Lower leg skin (tissue), 4 donors: Measurements from ENCODE around the gene DNAL1. TPM values are rescaled to one million over a fixed set of nuclear protein-coding genes. Genes with fewer than 3 reads are reported as not detected.

Source experiments
- DNase-seq, 2 donors: peaks; one replicate each; pipeline ENCODE4 v3.0.0-alpha.2; 2019; ENCODE audit warnings: low spot score in 2 of 2
- H3K4me3 ChIP-seq: fragments of 200-600 bp; sonication (generic); 2 replicates; pipeline ENCODE4 v1.5.1; 2017; ENCODE audit warnings: mild to moderate bottlenecking, low read depth; ENCODE audit not compliant: poor library complexity, severe bottlenecking
- CTCF ChIP-seq, 3 donors: fragments of 450-650 bp; IDR thresholded peaks; one replicate each; pipeline ENCODE4 v1.5.1; 2016; ENCODE audit warnings: antibody characterized with exemption in 3 of 3, mild to moderate bottlenecking in 3 of 3, moderate library complexity in 2 of 3
- POLR2A ChIP-seq, 2 donors: fragments of 450-650 bp; IDR thresholded peaks; one replicate each; pipeline ENCODE4 v1.6.1; 2016 to 2017; ENCODE audit warnings: antibody characterized with exemption in 2 of 2, mild to moderate bottlenecking in 1 of 2, moderate library complexity in 1 of 2
- WGBS, 2 donors: methylation state at CpG; one replicate each; pipeline ENCODE4 v1.1.5; 2018; 5-methylcytosine and 5-hydroxymethylcytosine counted together
- intact Hi-C: fragments of 100-400 bp; cut with DNase I; formaldehyde crosslinking; loops from one replicate; pipeline ENCODE4 v1.15.0; 2023; ENCODE audit warnings: low total_unique reads
- total RNA-seq, 4 donors: library from RNA; depleted of rRNA; stranded (reverse); fragments of >200 nt; gene quantifications; one replicate each; pipeline ENCODE4 v1.1.0, GENCODE V29; 2016

DNAL1 gene
- total RNA-seq, 4 donors from 2014 or later = 1.3 to 5.4 (median 3.1) TPM

GRCh38 chr14:73678698-73679097 is 33.9 kb downstream of the DNAL1 start:
- WGBS, 2 donors = 97 to 98% methylated on average over 4 of the region's 4 CpGs
- no peak for DNase-seq
- intact Hi-C loops = no loop called here
- no peak overlapping the region for H3K4me3 ChIP-seq
- TF ChIP-seq POLR2A (IDR thresholded peaks at IDR 0.05) (no peak), CTCF (IDR thresholded peaks at IDR 0.05) (no peak)

GRCh38 chr14:73680821-73681220 is 36.0 kb downstream of the DNAL1 start:
- intact Hi-C loops = no loop called here
- no peak overlapping the region for H3K4me3 ChIP-seq
- 91 to 97% methylated on average over 5 of the region's 5 CpGs for WGBS, 2 donors
- no peak for DNase-seq
- no peak for TF ChIP-seq POLR2A (IDR thresholded peaks at IDR 0.05)
- no peak for TF ChIP-seq CTCF (IDR thresholded peaks at IDR 0.05)

- TF ChIP-seq POLR2A (IDR thresholded peaks at IDR 0.05) = no peak
- TF ChIP-seq CTCF (IDR thresholded peaks at IDR 0.05) = no peak
- WGBS, 2 donors = 95 to 96% methylated on average over 5 of the region's 5 CpGs
- no peak overlapping the region for H3K4me3 ChIP-seq
- DNase-seq = no peak
- intact Hi-C loops = no loop called here
These were observed 39.8 kb downstream of the DNAL1 start for GRCh38 chr14:73684627-73685026.

GRCh38 chr14:73685328-73685727 is 40.5 kb downstream of the DNAL1 start:
- DNase-seq = no peak
- no peak overlapping the region for H3K4me3 ChIP-seq
- 85 to 91% methylated on average over 9 of the region's 9 CpGs for WGBS, 2 donors
- intact Hi-C loops = no loop called here
- TF ChIP-seq POLR2A (IDR thresholded peaks at IDR 0.05) (no peak), CTCF (IDR thresholded peaks at IDR 0.05) (no peak)

GRCh38 chr14:73686901-73687300 is 42.1 kb downstream of the DNAL1 start:
- TF ChIP-seq POLR2A (IDR thresholded peaks at IDR 0.05) (no peak), CTCF (IDR thresholded peaks at IDR 0.05) (no peak)
- 90 to 95% methylated on average over 3 of the region's 3 CpGs for WGBS, 2 donors
- no peak for DNase-seq
- intact Hi-C loops = no loop called here
- H3K4me3 ChIP-seq = no peak overlapping the region

GRCh38 chr14:73694083-73694482 is 49.3 kb downstream of the DNAL1 start:
- intact Hi-C loops = no loop called here
- WGBS, 2 donors = 92 to 97% methylated on average over 2 of the region's 2 CpGs
- DNase-seq = no peak
- TF ChIP-seq CTCF (IDR thresholded peaks at IDR 0.05) (no peak), POLR2A (IDR thresholded peaks at IDR 0.05) (no peak)
- H3K4me3 ChIP-seq = no peak overlapping the region
